Measurements from ENCODE around the gene CA10. TPM values are rescaled to one million over a fixed set of nuclear protein-coding genes. Genes with fewer than 3 reads are reported as not detected.

The CA10 gene
- total RNA-seq, 1 donor from 2014 or later = not detected

DNA sequence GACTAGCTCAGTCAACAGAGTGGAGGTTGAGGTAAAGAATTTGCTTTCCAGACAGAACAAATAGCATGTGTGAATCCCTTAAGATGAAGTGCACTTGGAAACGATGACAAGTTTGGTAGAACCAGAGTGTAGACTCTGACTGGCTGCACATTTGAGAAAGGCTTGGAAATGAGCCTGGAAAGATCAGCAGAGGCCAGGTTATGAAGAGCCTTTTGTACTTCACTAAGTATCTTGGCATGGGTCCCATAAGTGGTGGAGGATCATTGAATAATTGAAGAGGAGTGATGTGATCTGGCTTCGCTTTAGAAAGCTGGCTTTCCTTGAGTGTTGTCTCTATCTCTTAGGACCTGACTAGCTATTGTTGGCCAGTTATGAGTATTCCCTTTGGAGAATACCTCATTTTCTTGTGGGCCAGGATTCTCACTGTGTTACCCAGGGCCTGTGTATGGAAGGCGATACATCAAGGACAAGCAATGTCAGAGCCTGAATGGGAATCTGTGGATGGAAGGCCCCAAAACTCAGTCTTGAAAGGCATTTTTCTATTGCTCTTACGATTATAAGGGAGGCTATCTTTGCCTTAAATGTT is 568.4 kb downstream of the CA10 start:
- Mint-ChIP-seq H3K4me3 (ENCODE audit: unreplicated experiment) (no peak overlapping the region), H3K9me3 (ENCODE audit: unreplicated experiment) (peaks cover 19% of the 10 kb centered on the region), H3K36me3 (ENCODE audit: unreplicated experiment) (no peaks in the 10 kb centered on the region), H3K27me3 (ENCODE audit: unreplicated experiment) (no peaks in the 10 kb centered on the region), H3K27ac (ENCODE audit: unreplicated experiment) (no peak overlapping the region), H3K4me1 (ENCODE audit: unreplicated experiment) (no peaks in the 10 kb centered on the region)
- no peak for DNase-seq (ENCODE audit: extremely low spot score, unreplicated experiment)
- TF ChIP-seq, protein P1, sequence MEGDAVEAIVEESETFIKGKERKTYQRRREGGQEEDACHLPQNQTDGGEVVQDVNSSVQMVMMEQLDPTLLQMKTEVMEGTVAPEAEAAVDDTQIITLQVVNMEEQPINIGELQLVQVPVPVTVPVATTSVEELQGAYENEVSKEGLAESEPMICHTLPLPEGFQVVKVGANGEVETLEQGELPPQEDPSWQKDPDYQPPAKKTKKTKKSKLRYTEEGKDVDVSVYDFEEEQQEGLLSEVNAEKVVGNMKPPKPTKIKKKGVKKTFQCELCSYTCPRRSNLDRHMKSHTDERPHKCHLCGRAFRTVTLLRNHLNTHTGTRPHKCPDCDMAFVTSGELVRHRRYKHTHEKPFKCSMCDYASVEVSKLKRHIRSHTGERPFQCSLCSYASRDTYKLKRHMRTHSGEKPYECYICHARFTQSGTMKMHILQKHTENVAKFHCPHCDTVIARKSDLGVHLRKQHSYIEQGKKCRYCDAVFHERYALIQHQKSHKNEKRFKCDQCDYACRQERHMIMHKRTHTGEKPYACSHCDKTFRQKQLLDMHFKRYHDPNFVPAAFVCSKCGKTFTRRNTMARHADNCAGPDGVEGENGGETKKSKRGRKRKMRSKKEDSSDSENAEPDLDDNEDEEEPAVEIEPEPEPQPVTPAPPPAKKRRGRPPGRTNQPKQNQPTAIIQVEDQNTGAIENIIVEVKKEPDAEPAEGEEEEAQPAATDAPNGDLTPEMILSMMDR (IDR thresholded peaks at IDR 0.05) = no peak

DNA sequence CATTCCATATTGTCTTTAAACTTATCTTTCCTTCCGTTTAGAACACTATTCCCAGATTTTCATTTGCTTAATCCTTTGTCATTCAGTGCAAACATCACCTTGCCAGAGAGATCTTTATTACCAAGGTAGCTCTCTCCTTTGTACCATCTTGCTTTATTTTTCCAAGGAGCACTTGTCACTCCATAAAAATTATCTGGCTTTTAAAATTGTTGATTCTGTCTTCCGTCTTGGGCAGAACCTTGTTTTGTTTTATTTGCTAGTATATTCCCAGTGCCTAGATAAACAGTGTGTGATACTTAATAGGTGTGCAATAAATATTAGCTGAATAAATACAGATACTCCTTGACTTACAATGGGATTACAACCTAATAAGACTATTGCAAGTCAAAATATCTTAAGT is 570.5 kb downstream of the CA10 start:
- DNase-seq (ENCODE audit: extremely low spot score, unreplicated experiment) = no peak

DNA sequence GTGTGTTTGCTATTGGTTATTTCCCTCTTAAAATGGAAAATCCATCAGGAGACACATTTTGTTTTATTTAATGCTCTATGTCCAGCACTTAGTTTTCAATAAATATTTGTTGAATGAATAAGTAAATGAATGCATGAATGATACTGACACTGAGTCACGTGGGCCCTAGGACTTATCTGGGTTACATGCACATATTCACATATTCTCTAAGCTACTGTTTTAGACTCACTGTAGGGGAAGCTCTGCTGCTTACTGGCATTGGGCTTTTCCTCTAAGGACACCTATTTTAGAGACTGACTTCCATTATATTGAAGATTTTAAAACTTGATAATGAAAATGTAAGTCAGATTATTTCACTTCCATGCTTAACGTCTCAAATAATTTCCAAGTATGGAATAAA is 571.0 kb downstream of the CA10 start:
- no peak for DNase-seq (ENCODE audit: extremely low spot score, unreplicated experiment)
- H3K4me3 Mint-ChIP-seq (ENCODE audit: unreplicated experiment) = no peak overlapping the region
- no peaks in the 10 kb centered on the region for H3K4me1 Mint-ChIP-seq (ENCODE audit: unreplicated experiment)
- H3K36me3 Mint-ChIP-seq (ENCODE audit: unreplicated experiment) = no peaks in the 10 kb centered on the region
- H3K27ac Mint-ChIP-seq (ENCODE audit: unreplicated experiment) = no peak overlapping the region
- H3K9me3 Mint-ChIP-seq (ENCODE audit: unreplicated experiment) = peaks cover 23% of the 10 kb centered on the region
- no peaks in the 10 kb centered on the region for H3K27me3 Mint-ChIP-seq (ENCODE audit: unreplicated experiment)
- TF ChIP-seq, protein P1 (IDR thresholded peaks at IDR 0.05) = no peak

More for the DNA sequence above, 570.5 kb downstream of the CA10 start:
- TF ChIP-seq, protein P1 (IDR thresholded peaks at IDR 0.05) = no peak
- H3K36me3 Mint-ChIP-seq (ENCODE audit: unreplicated experiment) = no peaks in the 10 kb centered on the region
- H3K27me3 Mint-ChIP-seq (ENCODE audit: unreplicated experiment) = no peaks in the 10 kb centered on the region
- H3K27ac Mint-ChIP-seq (ENCODE audit: unreplicated experiment) = no peak overlapping the region
- H3K4me1 Mint-ChIP-seq (ENCODE audit: unreplicated experiment) = no peaks in the 10 kb centered on the region
- H3K4me3 Mint-ChIP-seq (ENCODE audit: unreplicated experiment) = no peak overlapping the region
- peaks cover 23% of the 10 kb centered on the region for H3K9me3 Mint-ChIP-seq (ENCODE audit: unreplicated experiment)

DNA sequence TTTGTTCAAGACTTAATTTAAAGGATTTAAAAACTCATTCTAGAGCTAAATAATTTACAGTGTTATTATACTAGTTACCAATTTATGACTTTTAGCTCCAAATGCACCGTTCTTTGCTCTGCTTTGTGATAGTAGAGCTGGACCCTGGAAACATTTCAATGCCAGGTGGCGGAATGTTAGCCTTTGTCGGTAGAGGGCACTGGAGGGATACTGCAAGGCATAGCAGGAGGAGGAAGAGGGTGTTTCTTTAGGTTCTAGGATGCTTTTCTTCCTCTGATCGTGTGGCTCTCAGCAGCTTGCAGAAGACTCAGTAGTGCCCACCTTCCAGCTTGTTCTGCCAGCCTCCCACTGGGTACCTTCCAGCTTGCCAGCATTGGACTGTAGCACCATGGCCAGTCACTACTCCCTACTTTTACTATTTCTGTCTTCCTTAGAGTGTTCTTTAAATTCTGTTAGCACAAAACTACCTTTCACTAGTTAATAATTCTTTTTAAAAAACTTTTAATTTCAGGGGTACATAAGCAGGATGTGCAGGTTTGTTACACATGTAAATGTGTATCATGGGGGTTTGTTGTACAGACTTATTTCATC is 572.9 kb downstream of the CA10 start:
- Mint-ChIP-seq H3K4me1 (ENCODE audit: unreplicated experiment) (no peaks in the 10 kb centered on the region), H3K27me3 (ENCODE audit: unreplicated experiment) (no peaks in the 10 kb centered on the region), H3K27ac (ENCODE audit: unreplicated experiment) (no peak overlapping the region)

DNA sequence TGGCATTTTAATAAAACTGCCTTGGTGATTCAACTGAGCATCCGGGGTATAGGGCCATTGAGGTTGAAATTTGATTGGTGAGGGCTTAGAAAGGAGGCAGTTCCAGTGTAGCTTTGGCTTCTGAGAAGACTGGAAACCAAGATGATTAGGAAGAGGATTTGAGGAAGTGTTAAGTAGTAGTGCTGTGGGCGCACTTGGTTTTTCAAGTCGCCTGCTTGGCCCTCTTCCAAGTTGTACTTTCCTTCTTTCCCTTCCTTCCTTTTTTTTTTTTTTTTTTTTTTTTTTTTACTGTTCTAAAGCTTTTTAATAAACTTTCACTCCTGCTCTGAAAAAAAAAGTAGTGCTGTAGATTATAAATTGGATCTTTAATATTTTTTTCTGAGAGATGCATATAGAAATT is 577.6 kb downstream of the CA10 start:
- Mint-ChIP-seq H3K9me3 (ENCODE audit: unreplicated experiment) (peaks cover 25% of the 10 kb centered on the region), H3K4me3 (ENCODE audit: unreplicated experiment) (no peak overlapping the region), H3K27ac (ENCODE audit: unreplicated experiment) (no peak overlapping the region), H3K36me3 (ENCODE audit: unreplicated experiment) (no peaks in the 10 kb centered on the region), H3K4me1 (ENCODE audit: unreplicated experiment) (no peaks in the 10 kb centered on the region), H3K27me3 (ENCODE audit: unreplicated experiment) (no peaks in the 10 kb centered on the region)
- DNase-seq (ENCODE audit: extremely low spot score, unreplicated experiment) = no peak
- TF ChIP-seq, protein P1 (IDR thresholded peaks at IDR 0.05) = no peak

More for the DNA sequence above, 572.9 kb downstream of the CA10 start:
- TF ChIP-seq, protein P1 (IDR thresholded peaks at IDR 0.05) = no peak
- DNase-seq (ENCODE audit: extremely low spot score, unreplicated experiment) = no peak
- no peak overlapping the region for H3K4me3 Mint-ChIP-seq (ENCODE audit: unreplicated experiment)
- H3K36me3 Mint-ChIP-seq (ENCODE audit: unreplicated experiment) = no peaks in the 10 kb centered on the region
- peaks cover 23% of the 10 kb centered on the region for H3K9me3 Mint-ChIP-seq (ENCODE audit: unreplicated experiment)

Data from osteocyte (in vitro differentiated cells).